HG02798 (cell line): ENCODE data around the gene HS6ST3.
"Not testable (repeated sequence)": the region's sequence is repeated elsewhere in the genome, so short reads cannot be mapped to it uniquely, and the experiment has no call there.

ENCODE experiments used
- ATAC-seq: cut with Tn5 transposase; IDR thresholded peaks from one replicate; pipeline ENCODE4 v1.9.1; 2021; ENCODE audit warnings: mild to moderate bottlenecking; ENCODE audit not compliant: unreplicated experiment, poor library complexity

The HS6ST3 gene

GRCh38 chr13:96771486-96772367 is 681.8 kb downstream of the HS6ST3 start:
- peak; percentile 90 for ATAC-seq

- ATAC-seq = no peak
Observed at GRCh38 chr13:96772426-96772825, 682.5 kb downstream of the HS6ST3 start.

GRCh38 chr13:96778302-96778701 is 688.4 kb downstream of the HS6ST3 start:
- not testable (repeated sequence) for ATAC-seq

GRCh38 chr13:96779691-96780090 is 689.8 kb downstream of the HS6ST3 start:
- no peak for ATAC-seq

- no peak for ATAC-seq
Observed at GRCh38 chr13:96780105-96780504, 690.2 kb downstream of the HS6ST3 start.

GRCh38 chr13:96781141-96781540 is 691.2 kb downstream of the HS6ST3 start:
- no peak for ATAC-seq

GRCh38 chr13:96782186-96782585 is 692.3 kb downstream of the HS6ST3 start:
- no peak for ATAC-seq

- no peak for ATAC-seq
Observed at GRCh38 chr13:96783057-96783456, 693.1 kb downstream of the HS6ST3 start.

- no peak for ATAC-seq
Observed at GRCh38 chr13:96783511-96783910, 693.6 kb downstream of the HS6ST3 start.

- ATAC-seq = no peak
Observed at GRCh38 chr13:96785986-96786385, 696.1 kb downstream of the HS6ST3 start.

- no peak for ATAC-seq
Observed at GRCh38 chr13:96792188-96792587, 702.3 kb downstream of the HS6ST3 start.

- ATAC-seq = no peak
Observed at GRCh38 chr13:96792736-96793403, 703.0 kb downstream of the HS6ST3 start.

- no peak for ATAC-seq
Observed at GRCh38 chr13:96793404-96793755, 703.5 kb downstream of the HS6ST3 start.

GRCh38 chr13:96794669-96795068 is 704.8 kb downstream of the HS6ST3 start:
- no peak for ATAC-seq

- no peak for ATAC-seq
Observed at GRCh38 chr13:96795670-96796069, 705.8 kb downstream of the HS6ST3 start.

GRCh38 chr13:96796091-96796633 is 706.3 kb downstream of the HS6ST3 start:
- ATAC-seq = no peak

- no peak for ATAC-seq
Observed at GRCh38 chr13:96797136-96797535, 707.2 kb downstream of the HS6ST3 start.

GRCh38 chr13:96803456-96804100 is 713.7 kb downstream of the HS6ST3 start:
- no peak for ATAC-seq

GRCh38 chr13:96804174-96804573 is 714.3 kb downstream of the HS6ST3 start:
- ATAC-seq = no peak

- ATAC-seq = no peak
Observed at GRCh38 chr13:96806746-96807145, 716.8 kb downstream of the HS6ST3 start.
